Epithelial cell of esophagus (primary cell): Measurements from ENCODE around the gene ZFX.

Experiments
- DNase-seq: peaks from one replicate; pipeline ENCODE4 v3.0.0; 2010; ENCODE audit warnings: low read depth
- H3K4me3 ChIP-seq: 2 replicates; pipeline ENCODE4 v1.5.1; 2011; ENCODE audit warnings: mild to moderate bottlenecking, low read length, control low read depth
- CTCF ChIP-seq: IDR thresholded peaks from 2 replicates; pipeline ENCODE4 v1.5.1; 2011; ENCODE audit warnings: low read depth, mild to moderate bottlenecking, low read length, control low read depth, inconsistent platforms; ENCODE audit not compliant: insufficient read depth; ENCODE audit errors: missing control alignments

Gene ZFX

DNA sequence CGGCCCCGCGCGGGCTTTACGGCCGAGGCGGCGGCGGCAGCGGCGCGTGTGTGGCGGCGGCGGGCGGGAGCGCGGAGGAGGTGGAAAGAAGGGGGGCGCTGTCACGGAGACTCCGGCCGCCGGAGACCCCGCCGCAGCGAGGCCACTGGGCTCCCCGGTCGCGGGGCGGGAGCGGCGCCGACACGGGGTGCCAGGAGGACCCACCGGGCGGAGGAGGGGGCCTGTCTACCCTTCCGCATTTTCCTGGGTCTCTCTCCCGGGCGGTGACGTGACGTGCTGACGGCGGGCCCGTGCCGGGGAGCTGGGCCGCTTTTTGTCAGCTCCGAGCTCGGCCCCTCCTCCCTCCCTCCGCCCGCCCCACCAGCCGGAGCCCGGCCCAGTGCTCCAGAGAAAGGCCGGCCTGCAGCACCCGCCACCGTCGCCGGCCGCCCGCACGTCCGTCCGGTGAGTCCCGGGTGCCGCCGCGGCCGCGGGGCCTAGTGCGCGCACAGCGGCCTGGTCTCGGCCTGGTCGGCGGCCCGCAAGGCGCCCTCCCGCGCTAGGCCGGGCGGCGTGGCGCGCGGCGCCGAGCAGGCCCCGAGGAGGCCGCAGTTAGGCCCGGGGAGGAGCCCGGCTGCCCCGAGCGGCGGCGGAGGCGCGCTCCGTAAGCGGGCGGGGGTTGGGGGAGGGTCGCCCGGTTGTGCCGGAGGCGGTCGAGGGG, at the start of gene ZFX:
ZFX (plus strand) TSS at position 379 of the 700 bp plus-strand sequence. CDS start 23,014 bp downstream, outside the sequence.
- no peak for TF ChIP-seq CTCF
- DNase-seq = peak; percentile 65
- H3K4me3 ChIP-seq = peak within 1 kb of the TSS; percentile 74

- H3K4me3 ChIP-seq = no peak overlapping the region
- no peak for TF ChIP-seq CTCF
- no peak for DNase-seq
Observed at GRCh38 chrX:24100713-24101112, 48.8 kb upstream of the ZFX start.

DNA sequence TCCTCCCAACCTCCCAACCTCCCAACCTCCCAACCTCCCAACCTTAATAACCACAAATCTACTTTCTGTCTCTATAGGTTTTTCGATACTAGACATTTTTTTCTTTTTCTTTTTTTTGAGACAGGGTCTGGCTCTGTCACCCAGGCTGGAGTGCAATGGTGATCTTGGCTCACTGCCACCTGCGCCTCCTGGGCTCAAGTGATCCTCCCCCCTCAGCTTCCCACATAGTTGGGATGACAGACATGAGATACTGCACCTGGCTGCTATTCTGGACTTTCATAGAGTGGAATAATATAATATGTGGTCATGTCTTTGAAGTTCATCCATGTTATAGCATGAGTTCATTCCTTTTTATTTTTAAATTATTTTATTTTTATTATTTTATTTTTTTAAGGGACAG, 39.5 kb upstream of the ZFX start:
- no peak for TF ChIP-seq CTCF
- H3K4me3 ChIP-seq = no peak overlapping the region
- DNase-seq = no peak

DNA sequence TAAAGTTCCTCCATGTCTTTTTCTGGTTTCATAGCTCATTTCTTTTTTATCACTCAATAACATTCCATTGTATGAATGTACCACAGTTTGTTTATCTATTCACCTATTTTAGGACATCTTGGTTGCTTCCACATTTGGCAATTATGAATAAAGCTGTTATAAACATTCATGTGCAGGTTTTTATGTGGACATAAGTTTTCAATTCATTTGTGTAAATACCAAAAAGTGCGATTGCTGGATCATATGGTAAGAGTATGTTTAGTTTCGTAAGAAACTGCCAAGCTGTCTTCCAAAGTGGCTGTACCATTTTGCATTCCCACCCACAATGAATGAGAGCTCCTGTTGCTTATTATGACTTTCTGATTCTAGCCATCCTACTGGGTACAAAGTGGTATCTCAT, 36.3 kb upstream of the ZFX start:
- H3K4me3 ChIP-seq = no peak overlapping the region
- no peak for TF ChIP-seq CTCF
- DNase-seq = no peak

GRCh38 chrX:24117258-24117657, 32.3 kb upstream of the ZFX start:
- no peak for TF ChIP-seq CTCF
- peak; percentile 34 for DNase-seq
- H3K4me3 ChIP-seq = no peak overlapping the region

GRCh38 chrX:24124244-24124799, 25.2 kb upstream of the ZFX start:
- TF ChIP-seq CTCF = no peak
- no peak for DNase-seq
- H3K4me3 ChIP-seq = no peak overlapping the region
